Right lobe of liver (tissue), 6 donors: ENCODE measurements around the gene PTP4A2. TPM values are rescaled to one million over a fixed set of nuclear protein-coding genes. Genes with fewer than 3 reads are reported as not detected.
"Not testable (repeated sequence)": the region's sequence is repeated elsewhere in the genome, so short reads cannot be mapped to it uniquely, and the experiment has no call there.

ENCODE experiments used
- ATAC-seq, 4 donors: fragments of 200-7000 bp; cut with Tn5 transposase; one replicate each; pipeline ENCODE4 v1.9.1; 2020; ENCODE audit warnings: mild to moderate bottlenecking in 4 of 4, moderate library complexity in 4 of 4
- DNase-seq, 3 donors: peaks; one replicate each; pipeline ENCODE4 v3.0.0-alpha.2; 2020
- H3K27ac ChIP-seq, 3 donors: fragments of 200-600 bp; one replicate each; pipeline ENCODE4 v1.8.0; 2022
- H3K27me3 ChIP-seq, 2 donors: fragments of 200-600 bp; one replicate each; pipeline ENCODE4 v1.8.0; 2022
- H3K36me3 ChIP-seq, 4 donors: fragments of 200-600 bp; sonication (generic) in 1 of 4; one replicate each; pipeline versions ENCODE4 v1.5.1 to v1.8.0; 2017 to 2022; ENCODE audit warnings: control low read depth in 1 of 4
- H3K4me1 ChIP-seq, 4 donors: fragments of 200-600 bp; sonication (generic) in 1 of 4; one replicate each; pipeline versions ENCODE4 v1.5.1 to v1.8.0; 2017 to 2022; ENCODE audit warnings: control low read depth in 1 of 4
- H3K4me3 ChIP-seq, 3 donors: fragments of 200-600 bp; one replicate each; pipeline ENCODE4 v1.8.0; 2022
- H3K9me3 ChIP-seq, 4 donors: fragments of 200-600 bp; sonication (generic) in 1 of 4; one replicate each; pipeline versions ENCODE4 v1.5.1 to v1.8.0; 2017 to 2022; ENCODE audit warnings: control low read depth in 1 of 4
- POLR2A ChIP-seq: fragments of 450-650 bp; IDR thresholded peaks from one replicate; pipeline ENCODE4 v1.6.1; 2017; ENCODE audit warnings: antibody characterized with exemption, mild to moderate bottlenecking
- WGBS: methylation state at CpG from one replicate; pipeline ENCODE4 v1.1.6; 2018; ENCODE audit warnings: low coverage, low lambda C conversion rate; ENCODE audit not compliant: insufficient coverage; ENCODE audit errors: missing lambda C conversion rate; 5-methylcytosine and 5-hydroxymethylcytosine counted together
- intact Hi-C, 2 donors: fragments of 100-400 bp; cut with DNase I; formaldehyde crosslinking; loops; one replicate each; pipeline versions ENCODE4 v1.11.2 to v1.14.1; 2022
- total RNA-seq, 6 experiments: library from RNA; depleted of rRNA in 2 of 6; stranded (reverse); fragments of >200 nt in 2 of 6; fragmentation: NEBNext Ultra II Directional in 3 of 6; extraction: Animal tissue kit (Norgen Biotek cat#: 25700) in 3 of 6; gene quantifications; one replicate each; pipeline versions ENCODE4 v1.1.0 to v1.2.4, GENCODE V29; 2016 to 2023
- TF ChIP-seq, protein P1 (sequence below), 4 donors: fragments of 200-600 bp in 3 of 4; fragments of 450-650 bp in 1 of 4; IDR thresholded peaks; one replicate each; pipeline versions ENCODE4 v1.5.1 to v1.8.0; 2016 to 2022; ENCODE audit warnings: antibody characterized with exemption in 4 of 4, mild to moderate bottlenecking in 2 of 4
- donor health status: DM: no; HTN: yes; CAD: no.
- donor health status: DM: no; HTN: no; CAD: no.
- donor health status: DM: no; HTN: no; CAD: no.
- donor health status: DM: no; HTN: yes; CAD: no.
- donor health status: DM: no; HTN: yes; CAD: no.

PTP4A2 gene
- total RNA-seq, 6 experiments from 2014 or later, result 66.3 to 143 (median 117) TPM

DNA sequence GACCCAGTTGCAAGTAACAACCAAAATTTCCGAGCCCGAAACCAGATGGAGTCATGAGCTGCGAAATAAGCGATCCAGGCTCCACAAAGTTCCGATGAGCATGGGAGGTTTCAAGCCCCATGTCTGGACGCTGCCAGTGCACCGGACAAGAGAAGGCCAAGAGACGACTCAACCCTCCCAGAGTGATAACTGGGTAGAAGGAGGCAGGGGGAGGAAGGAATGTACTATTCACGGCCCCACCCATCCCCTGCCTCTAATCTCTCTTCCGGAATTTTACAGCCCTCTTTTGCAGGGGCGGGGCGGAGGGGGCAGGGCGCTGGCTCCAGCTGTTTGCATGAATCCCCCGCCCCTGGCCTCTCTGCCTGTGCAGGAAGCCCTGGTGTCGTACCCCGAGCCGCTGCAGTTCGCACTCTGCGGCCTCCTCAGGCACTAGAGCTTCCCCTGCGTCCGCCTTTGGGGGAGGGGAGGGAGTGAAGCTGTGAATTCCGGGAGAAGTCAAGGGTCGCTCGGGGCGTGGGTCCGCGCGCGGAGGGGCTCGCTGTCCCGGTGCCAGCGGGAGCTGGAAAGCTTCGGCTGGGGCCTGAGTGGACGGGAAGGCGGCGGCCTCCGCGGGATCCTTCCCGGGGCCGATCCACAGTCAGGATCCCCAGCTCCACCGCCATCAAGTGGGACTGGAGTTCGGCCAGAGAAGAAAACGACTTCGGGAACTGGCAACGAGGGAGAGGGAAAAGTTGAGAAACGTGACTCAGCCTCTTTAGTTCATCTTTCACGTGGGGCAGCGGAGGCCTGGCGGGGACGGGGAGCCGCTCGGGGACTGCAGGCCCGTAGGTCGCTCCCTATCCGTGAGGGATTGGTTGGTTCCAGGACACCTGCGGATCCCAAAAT, 6.3 kb upstream of the PTP4A2 start:
- H3K27me3 ChIP-seq, result no peaks in the 10 kb centered on the region
- TF ChIP-seq POLR2A, result no peak
- TF ChIP-seq, protein P1, sequence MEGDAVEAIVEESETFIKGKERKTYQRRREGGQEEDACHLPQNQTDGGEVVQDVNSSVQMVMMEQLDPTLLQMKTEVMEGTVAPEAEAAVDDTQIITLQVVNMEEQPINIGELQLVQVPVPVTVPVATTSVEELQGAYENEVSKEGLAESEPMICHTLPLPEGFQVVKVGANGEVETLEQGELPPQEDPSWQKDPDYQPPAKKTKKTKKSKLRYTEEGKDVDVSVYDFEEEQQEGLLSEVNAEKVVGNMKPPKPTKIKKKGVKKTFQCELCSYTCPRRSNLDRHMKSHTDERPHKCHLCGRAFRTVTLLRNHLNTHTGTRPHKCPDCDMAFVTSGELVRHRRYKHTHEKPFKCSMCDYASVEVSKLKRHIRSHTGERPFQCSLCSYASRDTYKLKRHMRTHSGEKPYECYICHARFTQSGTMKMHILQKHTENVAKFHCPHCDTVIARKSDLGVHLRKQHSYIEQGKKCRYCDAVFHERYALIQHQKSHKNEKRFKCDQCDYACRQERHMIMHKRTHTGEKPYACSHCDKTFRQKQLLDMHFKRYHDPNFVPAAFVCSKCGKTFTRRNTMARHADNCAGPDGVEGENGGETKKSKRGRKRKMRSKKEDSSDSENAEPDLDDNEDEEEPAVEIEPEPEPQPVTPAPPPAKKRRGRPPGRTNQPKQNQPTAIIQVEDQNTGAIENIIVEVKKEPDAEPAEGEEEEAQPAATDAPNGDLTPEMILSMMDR (IDR thresholded peaks at IDR 0.05), result no peak
- intact Hi-C loops, result no loop called here
- H3K27ac ChIP-seq, result peak overlapping the region; percentile 87 to 95 (median 94)
- DNase-seq (peak; percentile 81 to 88 (median 87)), ATAC-seq (peak; percentile 64 to 78 (median 66))
- H3K4me1 ChIP-seq, result peaks cover 0 to 22% (median under 1%) of the 10 kb centered on the region in 4 donors
- no peaks in the 10 kb centered on the region for H3K9me3 ChIP-seq
- no peaks in the 10 kb centered on the region for H3K36me3 ChIP-seq
- WGBS, result 28% methylated on average over 23 of the region's 56 CpGs
- peak overlapping the region; percentile 20 to 49 (median 36) for H3K4me3 ChIP-seq

DNA sequence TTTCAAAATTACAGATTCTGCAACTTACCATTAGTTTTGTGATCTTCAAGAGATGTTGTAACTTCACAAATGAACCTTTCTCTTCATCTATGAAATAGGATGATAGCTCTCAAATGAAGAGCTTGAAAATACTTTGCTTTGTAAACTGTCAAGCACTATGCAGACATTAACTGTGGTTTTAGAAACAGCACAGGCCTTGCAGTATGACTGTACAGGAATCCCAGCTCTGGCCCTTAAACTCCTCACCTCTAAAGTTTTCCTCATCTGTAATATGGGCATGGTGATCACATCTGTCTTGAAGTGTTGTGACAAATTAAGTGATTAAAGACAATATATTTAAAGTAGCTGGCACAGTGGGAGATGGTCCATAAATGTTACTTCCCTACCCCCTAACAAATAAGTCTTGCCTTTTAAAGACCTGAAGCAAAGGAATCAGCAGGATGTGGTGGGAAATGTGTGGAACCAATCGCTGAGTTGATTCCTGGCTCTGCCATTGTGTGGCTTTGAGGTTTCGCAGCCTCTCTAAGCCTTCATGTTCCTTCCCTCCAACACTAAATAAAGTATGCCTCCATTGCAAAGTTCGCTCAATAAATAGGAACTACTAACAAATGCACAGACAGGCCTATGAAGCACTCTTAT, 5.5 kb upstream of the PTP4A2 start:
- H3K27ac ChIP-seq, result peak overlapping the region; percentile 87 to 95 (median 94)
- no peaks in the 10 kb centered on the region for H3K36me3 ChIP-seq
- H3K4me1 ChIP-seq, result peaks cover 0 to 30% (median 5%) of the 10 kb centered on the region in 4 donors
- ATAC-seq (no peak), DNase-seq (no peak)
- 57% methylated on average over 3 of the region's 3 CpGs for WGBS
- intact Hi-C loops, result no loop called here
- H3K4me3 ChIP-seq, result peak overlapping the region in 1 of 3 donors; percentile 49
- TF ChIP-seq, protein P1 (IDR thresholded peaks at IDR 0.05), result no peak
- TF ChIP-seq POLR2A, result no peak
- no peaks in the 10 kb centered on the region for H3K27me3 ChIP-seq
- no peaks in the 10 kb centered on the region for H3K9me3 ChIP-seq

DNA sequence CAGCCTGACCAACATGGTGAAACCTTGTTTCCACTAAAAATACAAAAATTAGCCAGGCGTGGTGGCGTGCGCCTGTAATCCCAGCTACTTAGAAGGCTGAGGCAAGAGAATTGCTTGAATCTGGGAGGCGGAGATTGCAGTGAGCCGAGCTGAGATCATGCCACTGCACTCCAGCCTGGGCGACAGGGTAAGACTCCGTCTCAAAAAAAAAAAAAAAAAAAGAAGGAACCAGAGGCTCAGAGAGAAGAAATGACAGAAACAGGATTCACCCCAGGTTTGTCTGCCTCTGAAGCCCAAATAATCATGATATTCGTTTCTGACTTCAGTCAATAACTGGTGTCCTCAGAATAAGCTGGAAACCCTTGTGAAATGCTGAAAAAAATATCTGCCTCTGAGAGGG, 3.9 kb upstream of the PTP4A2 start:
- H3K36me3 ChIP-seq, H3K9me3 ChIP-seq, ATAC-seq, H3K27ac ChIP-seq, H3K4me3 ChIP-seq, intact Hi-C loops, H3K27me3 ChIP-seq, DNase-seq: not testable (repeated sequence)
- WGBS, result 96% methylated on average over 7 of the region's 8 CpGs
- H3K4me1 ChIP-seq, result peaks cover 0 to 32% (median 6%) of the 10 kb centered on the region in 4 donors

DNA sequence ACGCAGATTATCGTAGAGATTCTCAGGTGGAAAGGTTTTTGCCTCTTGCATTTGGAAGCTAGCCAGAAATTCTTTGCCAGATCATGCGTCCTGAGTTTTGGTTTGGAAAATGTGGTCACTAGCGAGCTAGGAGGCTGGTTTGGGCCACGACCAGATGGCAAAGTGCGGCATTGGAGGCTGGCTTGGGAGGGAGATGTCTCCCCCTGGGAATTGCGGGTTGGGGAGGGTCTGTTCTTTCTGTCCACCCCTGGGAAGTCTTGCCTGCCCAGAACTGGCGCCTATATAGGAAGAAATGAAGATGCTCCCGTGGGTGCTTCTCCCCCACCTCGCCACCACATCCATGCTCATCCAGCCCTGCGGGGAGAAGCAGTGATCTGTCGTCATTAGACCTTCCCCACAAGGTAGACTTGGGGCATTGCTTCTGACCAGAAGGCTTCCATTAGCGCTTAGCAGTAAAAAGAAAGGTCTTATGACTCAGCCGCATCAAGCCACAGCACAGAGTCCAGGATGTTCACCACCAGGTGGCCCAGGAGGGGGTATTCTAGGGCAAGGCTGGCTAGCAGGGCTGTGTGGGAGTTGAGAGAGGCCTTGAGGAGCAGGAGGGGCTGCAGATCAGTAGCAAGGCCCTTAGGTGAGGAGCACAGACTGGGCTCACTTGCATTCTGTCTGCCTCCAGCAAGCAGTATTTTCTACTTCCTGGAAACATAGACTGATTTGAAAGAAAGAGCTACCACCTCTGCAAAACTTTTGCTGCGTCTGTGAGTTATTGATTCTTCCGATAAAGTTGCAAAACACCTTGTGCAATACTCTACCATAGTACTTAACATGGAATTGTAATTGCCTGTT, 1.5 kb upstream of the PTP4A2 start:
- no peaks in the 10 kb centered on the region for H3K36me3 ChIP-seq
- peak overlapping the region in 1 of 3 donors; percentile 36 for H3K4me3 ChIP-seq
- H3K9me3 ChIP-seq, result no peaks in the 10 kb centered on the region
- intact Hi-C loops, result no loop called here
- 15% methylated on average over 6 of the region's 16 CpGs for WGBS
- ATAC-seq, result peak; percentile 21 to 49 (median 34)
- TF ChIP-seq, protein P1 (IDR thresholded peaks at IDR 0.05), result peak in 3 of 4 donors; percentile 30 to 41 (median 36)
- peak; percentile 49 for TF ChIP-seq POLR2A
- peak; percentile 61 to 77 (median 72) for DNase-seq
- H3K27ac ChIP-seq, result peak overlapping the region; percentile 90 to 98 (median 97)
- peaks cover 0 to 47% (median 16%) of the 10 kb centered on the region in 4 donors for H3K4me1 ChIP-seq
- H3K27me3 ChIP-seq, result no peaks in the 10 kb centered on the region
